Activated T-cell treated with anti-CD3 and anti-CD28 coated beads, Interleukin-2, amount 50 U/mL, for 48 hours (primary cell): ENCODE results near the gene SRP72.

Experiments
- DNase-seq, 2 experiments: peaks; one replicate each; pipeline ENCODE4 v3.0.0-alpha.2; 2020

The SRP72 gene

GRCh38 chr4:56466296-56466761, 1.1 kb upstream of the SRP72 start:
- peak in 1 of 2 experiments; percentile 43 for DNase-seq

- DNase-seq, result no peak
These were observed 520 bp upstream of the SRP72 start for GRCh38 chr4:56466910-56467283.

GRCh38 chr4:56468097-56468422, 643 bp downstream of the SRP72 start:
- DNase-seq, result no peak

- DNase-seq, result no peak
These were observed 2.2 kb downstream of the SRP72 start for GRCh38 chr4:56469489-56470210.

GRCh38 chr4:56475917-56476316, 8.5 kb downstream of the SRP72 start:
- no peak for DNase-seq

DNA sequence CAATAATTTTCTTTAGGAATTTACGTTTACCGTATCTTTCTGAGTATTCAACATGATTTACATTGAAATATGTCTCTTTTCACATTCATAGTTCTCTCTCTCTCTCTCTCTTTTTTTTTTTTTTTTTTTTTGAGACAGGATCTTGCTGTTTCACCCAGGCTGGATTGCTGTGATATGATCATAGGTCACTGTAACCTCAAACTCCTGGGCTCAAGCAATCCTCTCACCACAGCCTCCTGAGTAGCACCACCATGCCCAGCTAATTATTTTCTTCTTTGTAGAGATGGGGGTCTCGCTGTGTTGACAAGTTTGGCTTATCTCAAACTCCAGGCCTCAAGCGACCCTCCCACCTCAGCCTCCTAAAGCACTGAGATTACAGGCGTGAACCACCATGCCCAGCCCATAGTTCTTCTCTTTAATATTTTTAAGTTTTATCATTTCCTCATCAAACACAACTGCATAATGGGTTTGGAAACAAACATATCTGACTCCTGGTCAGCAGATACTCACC, 9.8 kb downstream of the SRP72 start:
- DNase-seq, result no peak

GRCh38 chr4:56480691-56481090, 13.3 kb downstream of the SRP72 start:
- DNase-seq, result no peak

- no peak for DNase-seq
These were observed 28.8 kb downstream of the SRP72 start for GRCh38 chr4:56496241-56496640.

GRCh38 chr4:56505269-56506130, 38.1 kb downstream of the SRP72 start, which contains the start of gene ARL9:
TSS of gene ARL9 (plus strand) at chr4:56505791. CDS start at chr4:56505863, 72 bp downstream.
- peak; percentile 73 to 78 for DNase-seq

GRCh38 chr4:56511098-56511497, 43.7 kb downstream of the SRP72 start:
- DNase-seq, result no peak

GRCh38 chr4:56512166-56512565, 44.7 kb downstream of the SRP72 start:
- no peak for DNase-seq

GRCh38 chr4:56513517-56513916, 46.1 kb downstream of the SRP72 start:
- no peak for DNase-seq

DNA sequence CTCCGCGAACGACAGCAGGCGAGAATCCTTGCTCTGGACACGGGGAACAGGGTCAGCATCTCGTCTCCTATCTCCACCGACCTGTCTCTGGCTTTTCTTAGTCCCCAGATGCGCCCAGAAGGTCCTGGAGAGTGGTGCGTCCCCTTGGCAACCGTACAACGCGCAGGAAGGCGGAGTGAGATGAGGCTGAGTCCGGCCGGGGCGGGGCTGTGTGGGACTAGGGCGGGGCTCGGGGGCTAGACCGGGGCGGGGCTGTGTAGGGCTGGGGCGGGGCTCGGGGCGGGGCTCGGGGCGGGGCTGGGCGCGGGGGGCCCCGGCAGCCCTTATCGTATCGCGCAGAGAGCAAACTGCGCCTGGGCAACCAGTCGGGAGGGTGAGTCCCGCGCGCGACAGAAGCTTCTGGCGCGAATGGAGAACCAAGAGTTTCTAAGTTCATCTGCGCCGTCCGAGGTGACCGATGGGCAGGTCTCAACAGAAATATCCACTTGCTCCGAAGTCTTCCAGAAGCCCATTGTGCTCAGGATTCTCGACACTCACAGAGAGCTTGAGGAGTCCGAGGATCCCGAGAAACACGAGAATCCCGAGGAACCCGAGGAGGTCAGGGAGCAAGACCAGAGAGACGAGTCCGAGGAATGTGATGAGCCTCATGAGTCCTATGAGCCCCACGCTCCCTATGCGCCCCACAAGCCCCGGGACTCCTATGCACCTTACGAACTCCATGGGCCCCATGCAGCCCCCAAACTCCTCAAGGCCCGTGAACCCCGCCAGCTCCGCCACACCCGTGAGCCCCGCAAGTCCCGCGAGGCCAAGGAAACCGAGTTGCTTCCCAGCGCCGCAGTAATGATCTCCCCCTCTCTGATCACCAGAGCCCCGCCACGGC, 63.1 kb downstream of the SRP72 start:
- peak; percentile 89 to 90 for DNase-seq

- DNase-seq, result no peak
These were observed 63.8 kb downstream of the SRP72 start for GRCh38 chr4:56531149-56531770.

- no peak for DNase-seq
These were observed 64.4 kb downstream of the SRP72 start for GRCh38 chr4:56531823-56532222.

- no peak for DNase-seq
These were observed 64.8 kb downstream of the SRP72 start for GRCh38 chr4:56532239-56532638.

- DNase-seq, result no peak
These were observed 68.5 kb downstream of the SRP72 start for GRCh38 chr4:56535915-56536314.

GRCh38 chr4:56537147-56537546, 69.7 kb downstream of the SRP72 start:
- no peak for DNase-seq

DNA sequence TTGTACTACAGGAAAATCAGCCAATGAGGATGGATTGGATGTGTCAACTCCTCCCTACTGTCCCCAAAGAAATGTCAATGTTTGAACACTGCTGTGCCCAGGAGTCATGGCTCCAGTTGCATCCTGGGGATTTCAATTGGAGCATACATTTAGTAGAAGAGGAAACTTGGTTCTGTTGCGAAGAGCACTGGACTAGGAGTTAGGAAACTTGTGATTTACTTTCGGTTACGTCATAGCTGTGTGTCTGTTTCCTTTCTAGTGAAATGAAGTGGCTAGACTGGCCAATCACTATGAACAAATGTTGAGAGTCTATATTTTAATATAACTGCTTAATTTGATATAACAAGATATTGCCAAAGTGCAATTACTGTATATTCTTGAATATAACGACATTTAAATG, 73.4 kb downstream of the SRP72 start:
- DNase-seq, result no peak

GRCh38 chr4:56544573-56545131, 77.2 kb downstream of the SRP72 start:
- peak; percentile 92 to 94 for DNase-seq

- no peak for DNase-seq
These were observed 83.2 kb downstream of the SRP72 start for GRCh38 chr4:56550642-56551041.

DNA sequence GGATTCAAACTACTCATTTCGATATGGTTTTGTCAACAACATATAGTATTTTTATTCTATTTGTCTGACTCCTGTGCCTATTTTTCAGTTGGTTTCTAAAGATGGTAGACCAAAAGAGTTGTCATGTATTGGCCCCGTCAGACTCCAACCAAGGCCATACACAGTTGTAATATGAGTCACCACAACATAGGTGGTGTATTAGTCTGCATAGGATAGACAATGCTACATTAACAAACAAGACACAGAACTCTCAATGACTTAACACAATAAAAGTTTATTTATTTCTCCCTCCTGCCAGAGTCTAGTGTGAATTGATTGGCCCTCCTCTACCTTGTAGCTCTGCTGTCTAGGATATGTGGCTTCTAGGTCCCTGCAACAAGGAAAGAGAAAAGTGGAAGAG, 84.1 kb downstream of the SRP72 start:
- no peak for DNase-seq
